CD14-positive monocyte (primary cell): ENCODE data around the gene MTA2. TPM values are rescaled to one million over a fixed set of nuclear protein-coding genes. Genes with fewer than 3 reads are reported as not detected.

Experiments
- DNase-seq, 3 donors: peaks; one replicate each; pipeline ENCODE4 v3.0.0-alpha.2; 2011 to 2022
- H2AFZ ChIP-seq: 2 replicates; pipeline ENCODE4 v1.6.0; 2012; ENCODE audit warnings: mild to moderate bottlenecking, low read depth, low read length, inconsistent platforms; ENCODE audit not compliant: insufficient read depth, poor library complexity, severe bottlenecking
- H3K27ac ChIP-seq, 2 donors: 1 replicate in 1 of 2; 2 replicates in 1 of 2; pipeline ENCODE4 v1.5.1; 2012 to 2013; ENCODE audit warnings: low read length in 2 of 2, control low read depth in 1 of 2, inconsistent platforms in 1 of 2, low read depth in 1 of 2, mild to moderate bottlenecking in 1 of 2
- H3K27me3 ChIP-seq, 2 donors: one replicate each; pipeline versions ENCODE4 v1.6.0 to v1.6.1; 2011 to 2013; ENCODE audit warnings: low read length in 2 of 2; ENCODE audit not compliant: control insufficient read depth in 2 of 2, insufficient read depth in 2 of 2
- H3K36me3 ChIP-seq, 2 donors: replicated peaks in 1 of 2; 1 replicate in 1 of 2; 2 replicates in 1 of 2; pipeline versions ENCODE4 v1.5.1 to v1.6.1; 2012 to 2013; ENCODE audit warnings: low read length in 2 of 2, control low read depth in 1 of 2, inconsistent platforms in 1 of 2, mild to moderate bottlenecking in 1 of 2; ENCODE audit not compliant: insufficient read depth in 2 of 2, control insufficient read depth in 1 of 2
- H3K4me1 ChIP-seq, 2 donors: 1 replicate in 1 of 2; 2 replicates in 1 of 2; pipeline versions ENCODE4 v1.5.1 to v1.6.1; 2012 to 2013; ENCODE audit warnings: low read length in 2 of 2, control low read depth in 1 of 2, inconsistent platforms in 1 of 2, mild to moderate bottlenecking in 1 of 2, moderate library complexity in 1 of 2; ENCODE audit not compliant: insufficient read depth in 2 of 2, control insufficient read depth in 1 of 2
- H3K4me2 ChIP-seq: replicated peaks from 2 replicates; pipeline ENCODE3; 2012; ENCODE audit warnings: low read length, moderate library complexity, mild to moderate bottlenecking; ENCODE audit not compliant: poor library complexity, severe bottlenecking; ENCODE audit errors: extremely low read depth
- H3K4me3 ChIP-seq, 3 experiments: fragments of 200-600 bp in 1 of 3; sonication (generic) in 1 of 3; replicated peaks in 1 of 3; 1 replicate in 2 of 3; 2 replicates in 1 of 3; pipeline ENCODE4 v1.5.1; 2011 to 2013; ENCODE audit warnings: low read length in 3 of 3, mild to moderate bottlenecking in 3 of 3, control low read depth in 2 of 3, low read depth in 2 of 3, inconsistent platforms in 1 of 3, moderate library complexity in 1 of 3
- H3K79me2 ChIP-seq: 2 replicates; pipeline ENCODE4 v1.6.0; 2012; ENCODE audit warnings: mild to moderate bottlenecking, control low read depth, inconsistent platforms, low read length, moderate library complexity; ENCODE audit not compliant: insufficient read depth
- H3K9ac ChIP-seq: 2 replicates; pipeline ENCODE4 v1.6.0; 2017; ENCODE audit warnings: low read length, mild to moderate bottlenecking; ENCODE audit not compliant: insufficient read depth, poor library complexity, severe bottlenecking
- H3K9me3 ChIP-seq, 2 donors: replicated peaks in 1 of 2; 1 replicate in 1 of 2; 2 replicates in 1 of 2; pipeline versions ENCODE4 v1.5.1 to v1.6.1; 2012 to 2013; ENCODE audit warnings: low read length in 2 of 2, control low read depth in 1 of 2; ENCODE audit not compliant: control insufficient read depth in 1 of 2, insufficient read depth in 1 of 2
- H4K20me1 ChIP-seq: 2 replicates; pipeline ENCODE4 v1.6.0; 2012; ENCODE audit warnings: mild to moderate bottlenecking, low read length, control low read depth, moderate library complexity; ENCODE audit not compliant: insufficient read depth
- H3K27ac Mint-ChIP-seq, 7 donors: one replicate each; pipeline ENCODE4 v1.8.0; 2020; ENCODE audit warnings: mild to moderate bottlenecking in 7 of 7, mixed read lengths in 7 of 7, moderate library complexity in 6 of 7, inconsistent platforms in 2 of 7
- H3K27me3 Mint-ChIP-seq, 3 donors: one replicate each; pipeline ENCODE4 v1.8.0; 2021 to 2022; ENCODE audit warnings: low read depth in 3 of 3, mild to moderate bottlenecking in 3 of 3, mixed read lengths in 3 of 3, moderate library complexity in 3 of 3, inconsistent platforms in 1 of 3
- H3K36me3 Mint-ChIP-seq, 2 donors: one replicate each; pipeline ENCODE4 v1.8.0; 2020; ENCODE audit warnings: mixed read lengths in 2 of 2, inconsistent platforms in 1 of 2, mild to moderate bottlenecking in 1 of 2
- H3K4me1 Mint-ChIP-seq: one replicate; pipeline ENCODE4 v1.8.0; 2020; ENCODE audit warnings: mild to moderate bottlenecking, mixed read lengths
- H3K4me3 Mint-ChIP-seq, 2 donors: one replicate each; pipeline ENCODE4 v1.8.0; 2020; ENCODE audit warnings: mild to moderate bottlenecking in 2 of 2, mixed read lengths in 2 of 2, moderate library complexity in 1 of 2
- H3K9me3 Mint-ChIP-seq, 7 donors: one replicate each; pipeline ENCODE4 v1.8.0; 2020 to 2022; ENCODE audit warnings: mixed read lengths in 7 of 7, mild to moderate bottlenecking in 6 of 7, moderate library complexity in 6 of 7, inconsistent platforms in 2 of 7
- WGBS: methylation state at CpG from one replicate; pipeline ENCODE4 v1.1.5; 2013; ENCODE audit warnings: missing lambda C conversion rate; ENCODE audit not compliant: insufficient coverage; 5-methylcytosine and 5-hydroxymethylcytosine counted together
- intact Hi-C, 2 donors: fragments of 100-400 bp; cut with micrococcal nuclease; formaldehyde crosslinking; loops; one replicate each; pipeline versions ENCODE4 v1.15.0 to v1.15.1; 2023
- polyA plus RNA-seq, 3 donors: library from polyadenylated mRNA; depleted of rRNA in 1 of 3; unstranded in 2 of 3; stranded (reverse) in 1 of 3; fragments of 300-500 nt in 2 of 3; fragments of >200 nt in 1 of 3; fragmentation: Illumina TruSeq in 2 of 3; gene quantifications; 1 replicate in 2 of 3; 2 replicates in 1 of 3; pipeline ENCODE4 v1.2.3, GENCODE V29; 2012 to 2021
- TF ChIP-seq, protein P1 (sequence below): fragments of 200-600 bp; IDR thresholded peaks from one replicate; pipeline ENCODE4 v1.8.0; 2022; ENCODE audit warnings: antibody characterized with exemption, mild to moderate bottlenecking

Gene MTA2
- polyA plus RNA-seq, 3 donors = 14.0 to 38.6 (median 17.6) TPM

DNA sequence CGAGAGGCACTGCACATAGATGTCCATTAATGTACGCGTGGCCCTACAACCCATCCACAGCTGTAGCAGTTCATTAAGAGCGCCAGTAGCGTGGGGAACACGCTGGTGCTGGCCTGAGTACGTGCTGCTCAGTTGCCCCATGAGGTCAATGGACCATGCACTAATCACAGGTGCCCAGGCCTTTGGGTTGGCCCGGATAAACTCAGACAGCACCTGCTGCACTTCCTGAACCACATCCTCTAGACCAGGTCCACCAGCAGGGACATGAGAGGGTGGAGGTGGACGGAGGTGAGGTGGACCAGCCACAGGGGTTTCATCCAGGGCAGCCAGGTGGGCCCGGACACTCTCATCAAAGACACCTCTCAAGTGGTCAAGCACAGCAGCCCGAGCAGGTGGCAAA lies 47.8 kb upstream of the MTA2 start:
- intact Hi-C loops = loop anchor here in 1 of 2 donors (5.0 kb wide), 1 partner anchor 47 kb away; the partner anchor contains the start of gene MTA2
- no peaks in the 10 kb centered on the region for H3K27me3 ChIP-seq
- H3K4me3 ChIP-seq = no peak overlapping the region
- H3K4me1 Mint-ChIP-seq = peaks cover 36% of the 10 kb centered on the region
- WGBS = 96% methylated on average over 8 of the region's 11 CpGs
- no peak overlapping the region for H3K27ac ChIP-seq
- H2AFZ ChIP-seq = no peak overlapping the region
- H3K9me3 ChIP-seq = no peaks in the 10 kb centered on the region
- H3K36me3 ChIP-seq = peaks cover 21 to 26% of the 10 kb centered on the region in 2 donors
- H3K79me2 ChIP-seq = peaks cover 59% of the 10 kb centered on the region
- peaks cover 14 to 29% of the 10 kb centered on the region in 2 donors for H3K36me3 Mint-ChIP-seq
- H3K27ac Mint-ChIP-seq = peak overlapping the region in 2 of 7 donors; percentile 32 to 66
- no peak for DNase-seq
- no peaks in the 10 kb centered on the region for H3K9me3 Mint-ChIP-seq
- peaks cover 27 to 39% of the 10 kb centered on the region in 2 donors for H3K4me1 ChIP-seq
- TF ChIP-seq, protein P1, sequence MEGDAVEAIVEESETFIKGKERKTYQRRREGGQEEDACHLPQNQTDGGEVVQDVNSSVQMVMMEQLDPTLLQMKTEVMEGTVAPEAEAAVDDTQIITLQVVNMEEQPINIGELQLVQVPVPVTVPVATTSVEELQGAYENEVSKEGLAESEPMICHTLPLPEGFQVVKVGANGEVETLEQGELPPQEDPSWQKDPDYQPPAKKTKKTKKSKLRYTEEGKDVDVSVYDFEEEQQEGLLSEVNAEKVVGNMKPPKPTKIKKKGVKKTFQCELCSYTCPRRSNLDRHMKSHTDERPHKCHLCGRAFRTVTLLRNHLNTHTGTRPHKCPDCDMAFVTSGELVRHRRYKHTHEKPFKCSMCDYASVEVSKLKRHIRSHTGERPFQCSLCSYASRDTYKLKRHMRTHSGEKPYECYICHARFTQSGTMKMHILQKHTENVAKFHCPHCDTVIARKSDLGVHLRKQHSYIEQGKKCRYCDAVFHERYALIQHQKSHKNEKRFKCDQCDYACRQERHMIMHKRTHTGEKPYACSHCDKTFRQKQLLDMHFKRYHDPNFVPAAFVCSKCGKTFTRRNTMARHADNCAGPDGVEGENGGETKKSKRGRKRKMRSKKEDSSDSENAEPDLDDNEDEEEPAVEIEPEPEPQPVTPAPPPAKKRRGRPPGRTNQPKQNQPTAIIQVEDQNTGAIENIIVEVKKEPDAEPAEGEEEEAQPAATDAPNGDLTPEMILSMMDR = no peak
- H3K9ac ChIP-seq = no peak overlapping the region
- H4K20me1 ChIP-seq = no peaks in the 10 kb centered on the region
- no peak overlapping the region for H3K4me2 ChIP-seq
- peaks cover 0 to 3% (median 2%) of the 10 kb centered on the region in 3 donors for H3K27me3 Mint-ChIP-seq
- no peak overlapping the region for H3K4me3 Mint-ChIP-seq

DNA sequence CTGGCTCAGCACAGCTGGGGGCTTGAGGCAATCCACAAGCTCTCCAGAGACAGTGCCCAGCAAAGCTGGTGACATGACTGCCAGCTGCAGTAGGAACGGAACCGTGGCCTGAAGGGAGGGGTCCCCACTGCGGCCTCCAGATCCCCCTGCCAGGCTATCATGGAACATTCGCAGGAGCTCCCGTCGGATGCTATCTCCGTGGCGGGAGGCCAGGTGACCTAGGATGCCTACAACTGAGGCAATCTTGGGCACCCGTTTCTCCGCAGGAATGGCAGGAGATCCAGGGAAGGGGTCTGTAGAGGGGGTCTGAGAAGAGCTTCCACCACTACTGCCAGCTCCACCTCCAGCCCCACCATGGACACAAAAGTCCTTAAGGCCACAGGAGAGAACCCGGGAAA lies 47.3 kb upstream of the MTA2 start:
- H3K4me3 ChIP-seq = no peak overlapping the region
- Mint-ChIP-seq H3K27me3 (peaks cover 0 to 4% (median 3%) of the 10 kb centered on the region in 3 donors), H3K9me3 (no peaks in the 10 kb centered on the region), H3K36me3 (peaks cover 14 to 34% of the 10 kb centered on the region in 2 donors), H3K4me3 (no peak overlapping the region), H3K27ac (no peak overlapping the region), H3K4me1 (peaks cover 30% of the 10 kb centered on the region)
- H2AFZ ChIP-seq = no peak overlapping the region
- H4K20me1 ChIP-seq = no peaks in the 10 kb centered on the region
- H3K79me2 ChIP-seq = peaks cover 64% of the 10 kb centered on the region
- H3K9me3 ChIP-seq = no peaks in the 10 kb centered on the region
- DNase-seq = no peak
- TF ChIP-seq, protein P1 = no peak
- H3K36me3 ChIP-seq = peaks cover 21 to 31% of the 10 kb centered on the region in 2 donors
- H3K4me1 ChIP-seq = peaks cover 27 to 39% of the 10 kb centered on the region in 2 donors
- no peaks in the 10 kb centered on the region for H3K27me3 ChIP-seq
- WGBS = 97% methylated on average over 6 of the region's 11 CpGs
- intact Hi-C loops = loop anchor here in 1 of 2 donors (5.0 kb wide), 1 partner anchor 47 kb away; the partner anchor contains the start of gene MTA2
- no peak overlapping the region for H3K4me2 ChIP-seq
- no peak overlapping the region for H3K9ac ChIP-seq
- H3K27ac ChIP-seq = no peak overlapping the region
